ENCODE measurements around the gene TDRD7.

TDRD7 gene

GRCh38 chr9:97462159-97462558, 50.3 kb downstream of the TDRD7 start:
- TF ChIP-seq, protein P1, sequence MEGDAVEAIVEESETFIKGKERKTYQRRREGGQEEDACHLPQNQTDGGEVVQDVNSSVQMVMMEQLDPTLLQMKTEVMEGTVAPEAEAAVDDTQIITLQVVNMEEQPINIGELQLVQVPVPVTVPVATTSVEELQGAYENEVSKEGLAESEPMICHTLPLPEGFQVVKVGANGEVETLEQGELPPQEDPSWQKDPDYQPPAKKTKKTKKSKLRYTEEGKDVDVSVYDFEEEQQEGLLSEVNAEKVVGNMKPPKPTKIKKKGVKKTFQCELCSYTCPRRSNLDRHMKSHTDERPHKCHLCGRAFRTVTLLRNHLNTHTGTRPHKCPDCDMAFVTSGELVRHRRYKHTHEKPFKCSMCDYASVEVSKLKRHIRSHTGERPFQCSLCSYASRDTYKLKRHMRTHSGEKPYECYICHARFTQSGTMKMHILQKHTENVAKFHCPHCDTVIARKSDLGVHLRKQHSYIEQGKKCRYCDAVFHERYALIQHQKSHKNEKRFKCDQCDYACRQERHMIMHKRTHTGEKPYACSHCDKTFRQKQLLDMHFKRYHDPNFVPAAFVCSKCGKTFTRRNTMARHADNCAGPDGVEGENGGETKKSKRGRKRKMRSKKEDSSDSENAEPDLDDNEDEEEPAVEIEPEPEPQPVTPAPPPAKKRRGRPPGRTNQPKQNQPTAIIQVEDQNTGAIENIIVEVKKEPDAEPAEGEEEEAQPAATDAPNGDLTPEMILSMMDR (IDR thresholded peaks at IDR 0.05; ENCODE audit: low read depth, low read length), result no peak
- no peak for TF ChIP-seq POLR2A (IDR thresholded peaks at IDR 0.05; ENCODE audit: extremely low read depth, insufficient read length)
- no peak for TF ChIP-seq MYC (IDR thresholded peaks at IDR 0.05; ENCODE audit: low read depth, low read length)
- TF ChIP-seq, protein P2, sequence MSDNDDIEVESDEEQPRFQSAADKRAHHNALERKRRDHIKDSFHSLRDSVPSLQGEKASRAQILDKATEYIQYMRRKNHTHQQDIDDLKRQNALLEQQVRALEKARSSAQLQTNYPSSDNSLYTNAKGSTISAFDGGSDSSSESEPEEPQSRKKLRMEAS (IDR thresholded peaks at IDR 0.05; ENCODE audit: low read depth, low read length), result no peak
- H3K4me3 ChIP-seq (ENCODE audit: low read depth, low read length), result no peak overlapping the region
- DNase-seq (ENCODE audit: low read depth), result no peak

DNA sequence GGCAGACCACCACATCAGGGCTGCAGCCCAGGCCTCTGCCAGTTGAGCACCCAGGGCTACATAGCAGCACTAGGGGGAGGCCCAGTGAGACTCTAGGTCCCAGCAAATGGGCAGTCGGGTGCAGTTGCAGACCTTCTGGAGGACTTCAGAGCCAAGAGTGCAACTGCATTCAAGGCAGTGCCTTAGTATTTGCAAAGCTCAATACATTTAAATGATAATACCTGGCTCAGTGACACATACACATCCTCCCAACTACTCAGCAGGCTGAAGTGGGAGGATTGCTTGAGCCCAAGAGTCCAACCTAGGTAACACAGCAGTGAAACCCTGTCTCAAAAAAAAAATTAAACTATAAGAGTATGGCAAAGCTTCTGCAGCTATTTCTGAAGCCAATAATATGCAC, 51.0 kb downstream of the TDRD7 start:
- H3K4me3 ChIP-seq (ENCODE audit: low read depth, low read length), result no peak overlapping the region
- no peak for DNase-seq (ENCODE audit: low read depth)
- TF ChIP-seq, protein P2 (IDR thresholded peaks at IDR 0.05; ENCODE audit: low read depth, low read length), result no peak
- TF ChIP-seq MYC (IDR thresholded peaks at IDR 0.05; ENCODE audit: low read depth, low read length) (no peak), POLR2A (IDR thresholded peaks at IDR 0.05; ENCODE audit: extremely low read depth, insufficient read length) (no peak)
- TF ChIP-seq, protein P1 (IDR thresholded peaks at IDR 0.05; ENCODE audit: low read depth, low read length), result no peak

GRCh38 chr9:97468658-97469448, 57.0 kb downstream of the TDRD7 start:
- peak; percentile 70 for DNase-seq (ENCODE audit: low read depth)
- TF ChIP-seq POLR2A (IDR thresholded peaks at IDR 0.05; ENCODE audit: extremely low read depth, insufficient read length), result no peak
- TF ChIP-seq, protein P1 (IDR thresholded peaks at IDR 0.05; ENCODE audit: low read depth, low read length), result peak; percentile 73
- H3K4me3 ChIP-seq (ENCODE audit: low read depth, low read length), result no peak overlapping the region

- H3K4me3 ChIP-seq (ENCODE audit: low read depth, low read length), result no peak overlapping the region
- no peak for DNase-seq (ENCODE audit: low read depth)
- TF ChIP-seq, protein P2 (IDR thresholded peaks at IDR 0.05; ENCODE audit: low read depth, low read length), result no peak
- TF ChIP-seq, protein P1 (IDR thresholded peaks at IDR 0.05; ENCODE audit: low read depth, low read length), result peak; percentile 15
- TF ChIP-seq POLR2A (IDR thresholded peaks at IDR 0.05; ENCODE audit: extremely low read depth, insufficient read length) (no peak), MYC (IDR thresholded peaks at IDR 0.05; ENCODE audit: low read depth, low read length) (no peak)
Measured at GRCh38 chr9:97470076-97470475, 58.2 kb downstream of the TDRD7 start.

GRCh38 chr9:97473717-97474116, 61.8 kb downstream of the TDRD7 start:
- H3K4me3 ChIP-seq (ENCODE audit: low read depth, low read length), result no peak overlapping the region
- no peak for DNase-seq (ENCODE audit: low read depth)
- TF ChIP-seq POLR2A (IDR thresholded peaks at IDR 0.05; ENCODE audit: extremely low read depth, insufficient read length) (no peak), MYC (IDR thresholded peaks at IDR 0.05; ENCODE audit: low read depth, low read length) (no peak)
- TF ChIP-seq, protein P1 (IDR thresholded peaks at IDR 0.05; ENCODE audit: low read depth, low read length), result no peak
- TF ChIP-seq, protein P2 (IDR thresholded peaks at IDR 0.05; ENCODE audit: low read depth, low read length), result no peak

All from NB4 (cell line).